Cardiac fibroblast (primary cell): ENCODE measurements around the gene DPF3.
"Not testable (repeated sequence)": the region's sequence is repeated elsewhere in the genome, so short reads cannot be mapped to it uniquely, and the experiment has no call there.

Experiments
- DNase-seq, 2 donors: peaks; one replicate each; pipeline versions ENCODE4 v3.0.0 to v3.0.0-alpha.2; 2010; ENCODE audit warnings: low read depth in 2 of 2
- H3K4me3 ChIP-seq, 2 donors: replicated peaks in 1 of 2; 1 replicate in 1 of 2; 2 replicates in 1 of 2; pipeline ENCODE4 v1.5.1; 2011; ENCODE audit warnings: low read depth in 2 of 2, low read length in 2 of 2, mild to moderate bottlenecking in 2 of 2, moderate library complexity in 1 of 2
- CTCF ChIP-seq: IDR thresholded peaks from one replicate; pipeline ENCODE4 v1.5.1; 2011; ENCODE audit warnings: low read depth, mild to moderate bottlenecking, low read length, inconsistent platforms

DPF3 gene

GRCh38 chr14:72876710-72877063 is 17.2 kb downstream of the DPF3 start:
- no peak overlapping the region for H3K4me3 ChIP-seq

GRCh38 chr14:72876005-72876709 is 17.7 kb downstream of the DPF3 start:
- no peak for TF ChIP-seq CTCF
- H3K4me3 ChIP-seq: no peak overlapping the region
- no peak for DNase-seq

More at GRCh38 chr14:72876710-72877063, 17.2 kb downstream of the DPF3 start:
- DNase-seq: no peak
- TF ChIP-seq CTCF: no peak

DNA sequence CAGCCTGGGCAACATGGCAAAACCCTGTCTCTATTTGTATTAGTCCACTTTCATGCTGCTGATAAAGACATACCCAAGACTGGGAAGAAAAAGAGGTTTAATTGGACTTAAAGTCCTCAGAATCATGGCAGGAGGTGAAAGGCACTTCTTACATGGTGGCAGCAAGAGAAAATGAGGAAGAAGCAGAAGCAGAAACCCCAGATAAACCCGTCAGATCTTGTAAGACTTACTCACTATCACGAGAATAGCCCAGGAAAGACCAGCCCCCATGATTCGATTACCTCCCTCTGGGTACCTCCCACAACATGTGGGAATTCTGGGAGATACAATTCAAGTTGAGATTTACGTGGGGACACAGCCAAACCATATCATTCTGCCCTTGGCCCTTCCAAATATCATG is 23.0 kb downstream of the DPF3 start:
- not testable (repeated sequence) for H3K4me3 ChIP-seq, DNase-seq

DNA sequence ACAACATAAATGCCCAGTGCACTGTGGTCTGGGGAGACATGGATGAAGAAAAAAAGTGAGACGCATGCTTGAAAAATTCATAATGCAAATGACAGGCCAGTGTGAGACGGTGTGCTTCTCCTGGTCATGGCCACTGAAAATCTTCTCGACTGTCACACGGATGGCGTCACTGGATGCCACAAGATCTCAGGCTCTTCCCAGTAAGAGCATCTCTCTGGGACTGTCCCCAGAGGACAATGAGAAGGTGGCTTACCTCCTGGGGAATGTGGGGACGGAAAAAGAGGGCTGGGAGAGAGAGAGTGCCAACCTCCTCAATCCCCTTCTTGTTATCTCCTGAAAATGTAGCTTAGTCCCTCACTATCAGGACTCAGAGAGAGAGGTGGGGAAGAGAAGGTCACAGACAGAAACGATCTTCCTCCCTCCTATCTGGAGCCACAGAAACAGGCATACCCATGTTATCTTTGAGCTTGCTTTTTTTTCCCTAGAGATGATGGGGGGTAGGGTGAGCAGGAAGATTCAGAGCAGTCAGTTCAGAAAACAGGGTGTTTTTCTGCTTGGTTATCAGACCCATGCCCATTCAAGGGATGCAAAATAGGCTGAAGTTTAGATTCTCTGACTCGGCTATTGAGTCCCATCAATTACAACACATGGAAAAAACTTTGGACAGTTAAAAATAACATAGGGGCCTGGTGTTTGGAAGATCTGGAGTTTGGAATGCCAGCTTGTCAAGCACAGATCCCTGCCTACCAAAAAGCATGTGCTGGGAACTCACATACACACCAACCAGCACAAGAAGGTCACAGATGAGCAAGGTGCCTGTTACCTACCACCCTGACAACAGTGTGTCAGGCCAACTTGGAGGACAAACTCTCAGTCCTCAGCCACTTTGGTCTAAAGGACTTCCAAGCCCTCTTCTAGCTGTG is 24.2 kb downstream of the DPF3 start:
- no peak overlapping the region for H3K4me3 ChIP-seq
- no peak for TF ChIP-seq CTCF
- DNase-seq: no peak

- TF ChIP-seq CTCF: no peak
- DNase-seq: no peak
- H3K4me3 ChIP-seq: no peak overlapping the region
Measured at GRCh38 chr14:72868500-72868899, 25.4 kb downstream of the DPF3 start.

- TF ChIP-seq CTCF: no peak
- DNase-seq: peak; percentile 25 to 45
- H3K4me3 ChIP-seq: no peak overlapping the region
Measured at GRCh38 chr14:72864712-72865365, 29.1 kb downstream of the DPF3 start.
